ENCODE data around the gene LCN9.

Gene LCN9

DNA sequence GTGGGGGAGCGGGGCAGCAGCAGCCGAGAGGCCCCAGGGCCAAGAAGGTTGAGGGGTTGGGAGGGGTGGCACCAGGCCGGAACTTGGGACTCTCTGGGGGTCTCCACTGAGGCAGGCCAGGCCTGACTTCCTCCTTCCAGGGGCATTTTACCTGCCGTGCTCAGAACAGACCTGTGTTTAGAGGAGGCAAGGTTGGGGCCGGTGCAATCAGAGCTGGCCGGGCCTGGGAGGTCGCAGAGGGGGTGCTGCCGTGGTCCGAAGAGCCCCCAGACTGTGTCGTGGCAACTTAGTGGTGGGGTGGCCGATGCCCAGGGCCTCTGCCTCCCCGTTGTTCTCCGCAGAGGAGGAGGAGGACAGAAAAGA, 45.6 kb upstream of the LCN9 start:
- no peak overlapping the region for H3K4me3 ChIP-seq (ENCODE audit: low read depth, low read length)
- TF ChIP-seq, protein P1, sequence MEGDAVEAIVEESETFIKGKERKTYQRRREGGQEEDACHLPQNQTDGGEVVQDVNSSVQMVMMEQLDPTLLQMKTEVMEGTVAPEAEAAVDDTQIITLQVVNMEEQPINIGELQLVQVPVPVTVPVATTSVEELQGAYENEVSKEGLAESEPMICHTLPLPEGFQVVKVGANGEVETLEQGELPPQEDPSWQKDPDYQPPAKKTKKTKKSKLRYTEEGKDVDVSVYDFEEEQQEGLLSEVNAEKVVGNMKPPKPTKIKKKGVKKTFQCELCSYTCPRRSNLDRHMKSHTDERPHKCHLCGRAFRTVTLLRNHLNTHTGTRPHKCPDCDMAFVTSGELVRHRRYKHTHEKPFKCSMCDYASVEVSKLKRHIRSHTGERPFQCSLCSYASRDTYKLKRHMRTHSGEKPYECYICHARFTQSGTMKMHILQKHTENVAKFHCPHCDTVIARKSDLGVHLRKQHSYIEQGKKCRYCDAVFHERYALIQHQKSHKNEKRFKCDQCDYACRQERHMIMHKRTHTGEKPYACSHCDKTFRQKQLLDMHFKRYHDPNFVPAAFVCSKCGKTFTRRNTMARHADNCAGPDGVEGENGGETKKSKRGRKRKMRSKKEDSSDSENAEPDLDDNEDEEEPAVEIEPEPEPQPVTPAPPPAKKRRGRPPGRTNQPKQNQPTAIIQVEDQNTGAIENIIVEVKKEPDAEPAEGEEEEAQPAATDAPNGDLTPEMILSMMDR (IDR thresholded peaks at IDR 0.05; ENCODE audit: borderline replicate concordance, insufficient read depth, low read depth, low read length), result no peak

- TF ChIP-seq, protein P1 (IDR thresholded peaks at IDR 0.05; ENCODE audit: borderline replicate concordance, insufficient read depth, low read depth, low read length), result no peak
- H3K4me3 ChIP-seq (ENCODE audit: low read depth, low read length), result no peak overlapping the region
Measured at GRCh38 chr9:135617991-135618411, 45.1 kb upstream of the LCN9 start.

- TF ChIP-seq, protein P1 (IDR thresholded peaks at IDR 0.05; ENCODE audit: borderline replicate concordance, insufficient read depth, low read depth, low read length), result no peak
- H3K4me3 ChIP-seq (ENCODE audit: low read depth, low read length), result no peak overlapping the region
Measured at GRCh38 chr9:135618866-135619598, 44.1 kb upstream of the LCN9 start.

DNA sequence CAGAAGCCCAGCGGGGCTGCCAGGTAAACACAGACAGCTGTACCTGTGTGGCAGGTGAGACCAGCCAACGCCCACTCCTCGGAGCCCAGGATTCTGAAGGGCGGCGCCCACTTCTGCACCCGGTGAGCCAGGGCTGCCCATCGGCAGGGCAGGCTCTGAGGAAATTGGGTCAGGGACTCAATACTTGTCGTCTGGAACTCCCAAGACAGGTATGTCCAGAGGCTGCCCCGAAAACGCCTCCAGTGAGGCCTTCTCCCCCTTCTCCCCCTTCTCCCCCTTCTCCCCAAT, 43.6 kb upstream of the LCN9 start:
- TF ChIP-seq, protein P1 (IDR thresholded peaks at IDR 0.05; ENCODE audit: borderline replicate concordance, insufficient read depth, low read depth, low read length), result no peak
- no peak overlapping the region for H3K4me3 ChIP-seq (ENCODE audit: low read depth, low read length)

DNA sequence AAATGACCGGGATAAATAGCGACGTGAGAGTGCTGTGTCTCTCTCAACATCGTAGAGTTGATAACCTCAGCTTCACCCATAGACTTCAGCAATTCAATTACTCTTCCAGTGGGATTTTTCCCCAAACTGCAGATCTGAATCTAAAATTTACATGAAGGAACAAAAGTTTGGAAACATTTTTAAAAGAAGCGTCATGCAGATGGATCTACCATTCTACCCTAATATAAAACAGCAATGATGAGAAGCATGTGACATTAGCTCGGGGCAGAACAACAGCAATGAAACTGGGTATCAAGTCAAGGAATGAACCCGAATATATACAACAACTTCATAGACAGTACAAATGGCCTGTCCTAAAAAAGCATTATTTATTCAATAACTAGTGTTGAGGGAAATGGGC, 42.6 kb upstream of the LCN9 start:
- TF ChIP-seq, protein P1 (IDR thresholded peaks at IDR 0.05; ENCODE audit: borderline replicate concordance, insufficient read depth, low read depth, low read length), result no peak

GRCh38 chr9:135622415-135623020, 40.6 kb upstream of the LCN9 start:
- H3K4me3 ChIP-seq (ENCODE audit: low read depth, low read length), result no peak overlapping the region
- TF ChIP-seq, protein P1 (IDR thresholded peaks at IDR 0.05; ENCODE audit: borderline replicate concordance, insufficient read depth, low read depth, low read length), result no peak

More for the DNA sequence above, 42.6 kb upstream of the LCN9 start:
- H3K4me3 ChIP-seq (ENCODE audit: low read depth, low read length), result no peak overlapping the region

- H3K4me3 ChIP-seq (ENCODE audit: low read depth, low read length), result no peak overlapping the region
- TF ChIP-seq, protein P1 (IDR thresholded peaks at IDR 0.05; ENCODE audit: borderline replicate concordance, insufficient read depth, low read depth, low read length), result no peak
Measured at GRCh38 chr9:135624282-135624681, 38.8 kb upstream of the LCN9 start.

Data from GM12875 (cell line).